M059J (cell line): ENCODE results near the gene PTMS. TPM values are rescaled to one million over a fixed set of nuclear protein-coding genes. Genes with fewer than 3 reads are reported as not detected.

Experiments used
- DNase-seq: peaks from one replicate; pipeline ENCODE4 v3.0.0-alpha.2; 2012; ENCODE audit warnings: low read depth
- total RNA-seq: library from RNA; depleted of rRNA; stranded (reverse); fragments of >200 nt; shearing (Covaris generic); gene quantifications from 2 replicates; pipeline ENCODE4 v1.2.3, GENCODE V29; 2014

Gene PTMS
- total RNA-seq, 1 experiment from 2014 or later = 216 TPM

- peak; percentile 39 for DNase-seq
These were observed 13.8 kb upstream of the PTMS start for GRCh38 chr12:6752167-6752920.

DNA sequence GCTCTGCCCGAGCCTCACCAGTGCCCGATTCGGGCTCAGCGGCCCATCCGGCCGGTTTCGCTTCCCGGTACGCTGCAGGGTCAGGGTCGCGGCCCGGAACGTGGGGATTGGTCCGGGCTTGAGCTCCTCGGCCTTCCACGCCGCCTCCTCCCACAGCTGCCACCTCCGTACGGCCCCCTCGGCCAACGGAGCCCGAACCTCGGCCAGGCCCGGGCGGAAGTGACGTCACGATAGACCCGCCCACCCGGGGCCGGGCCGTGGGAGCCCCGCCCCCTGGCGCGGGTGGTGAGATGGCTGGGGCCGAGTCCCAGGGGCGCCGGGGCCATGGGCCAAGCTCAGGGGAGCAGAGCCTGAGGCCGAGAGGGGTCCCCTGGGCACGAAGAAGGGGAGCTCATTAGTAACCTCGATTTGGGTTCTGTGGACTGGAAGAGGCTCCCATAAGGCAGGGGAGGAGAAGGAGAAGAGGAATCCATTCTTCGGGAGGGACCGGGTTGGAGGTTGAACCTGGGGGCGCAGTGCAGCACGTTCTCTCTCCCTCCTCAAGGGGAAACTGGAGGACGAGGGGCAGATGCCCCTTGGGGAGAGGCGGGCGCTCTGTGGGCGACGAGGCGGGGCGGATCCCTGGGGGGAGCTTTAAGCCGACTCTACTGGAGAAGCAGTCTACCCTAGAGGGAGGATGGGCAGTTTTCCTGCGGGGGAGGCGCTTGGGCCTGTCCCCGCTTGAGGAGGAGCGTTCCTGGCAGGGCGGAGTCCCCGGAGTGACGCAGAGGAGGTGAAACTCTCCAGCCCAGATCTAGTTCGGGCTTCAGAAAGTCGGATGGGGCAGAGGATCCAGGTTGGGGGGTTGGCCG lies 13.0 kb upstream of the PTMS start, which contains the start of gene MLF2:
Gene MLF2 (minus strand): TSS at position 221 of the 851 bp plus-strand sequence. CDS start 807 bp downstream, outside the sequence.
- peak; percentile 98 for DNase-seq

- DNase-seq = no peak
These were observed 12.3 kb upstream of the PTMS start for GRCh38 chr12:6753772-6754356.

- no peak for DNase-seq
These were observed 11.8 kb upstream of the PTMS start for GRCh38 chr12:6754411-6754810.

- DNase-seq = no peak
These were observed 9.0 kb upstream of the PTMS start for GRCh38 chr12:6757028-6757690.

DNA sequence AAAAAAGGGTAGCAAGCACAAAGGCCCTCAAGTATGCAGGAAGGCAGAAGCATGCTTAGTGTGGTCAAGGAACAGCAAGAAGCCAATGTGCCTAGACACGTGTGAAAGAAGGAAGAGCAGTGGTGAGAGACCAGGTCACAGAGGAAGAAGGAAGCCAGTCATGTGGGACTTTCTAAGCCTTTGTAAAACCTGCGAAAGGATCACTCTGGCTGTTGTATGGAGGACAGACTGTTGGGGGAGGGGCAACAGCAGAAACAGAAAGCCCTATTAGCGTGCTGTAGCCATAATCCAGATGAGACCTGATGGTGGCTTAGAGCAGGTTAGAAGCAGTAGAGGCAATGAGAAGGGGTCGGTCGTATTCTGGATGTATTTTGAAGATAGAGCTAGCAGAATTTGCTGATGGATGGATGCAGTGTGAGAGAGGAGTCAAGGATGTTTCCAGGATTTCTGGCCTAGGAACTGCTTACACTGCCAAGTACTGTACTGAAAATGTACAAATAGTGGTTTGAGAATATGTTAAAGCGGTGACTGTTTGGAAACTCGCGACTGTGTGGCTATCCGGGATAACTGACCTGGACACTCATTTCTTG lies 7.6 kb upstream of the PTMS start:
- no peak for DNase-seq

GRCh38 chr12:6759741-6760140 lies 6.4 kb upstream of the PTMS start:
- DNase-seq = no peak

- no peak for DNase-seq
These were observed 2.8 kb upstream of the PTMS start for GRCh38 chr12:6763380-6763779.

- peak; percentile 99 for DNase-seq
These were observed 1.9 kb upstream of the PTMS start for GRCh38 chr12:6764011-6764828.

- peak; percentile 33 for DNase-seq
These were observed 1.0 kb upstream of the PTMS start for GRCh38 chr12:6765048-6765633.

DNA sequence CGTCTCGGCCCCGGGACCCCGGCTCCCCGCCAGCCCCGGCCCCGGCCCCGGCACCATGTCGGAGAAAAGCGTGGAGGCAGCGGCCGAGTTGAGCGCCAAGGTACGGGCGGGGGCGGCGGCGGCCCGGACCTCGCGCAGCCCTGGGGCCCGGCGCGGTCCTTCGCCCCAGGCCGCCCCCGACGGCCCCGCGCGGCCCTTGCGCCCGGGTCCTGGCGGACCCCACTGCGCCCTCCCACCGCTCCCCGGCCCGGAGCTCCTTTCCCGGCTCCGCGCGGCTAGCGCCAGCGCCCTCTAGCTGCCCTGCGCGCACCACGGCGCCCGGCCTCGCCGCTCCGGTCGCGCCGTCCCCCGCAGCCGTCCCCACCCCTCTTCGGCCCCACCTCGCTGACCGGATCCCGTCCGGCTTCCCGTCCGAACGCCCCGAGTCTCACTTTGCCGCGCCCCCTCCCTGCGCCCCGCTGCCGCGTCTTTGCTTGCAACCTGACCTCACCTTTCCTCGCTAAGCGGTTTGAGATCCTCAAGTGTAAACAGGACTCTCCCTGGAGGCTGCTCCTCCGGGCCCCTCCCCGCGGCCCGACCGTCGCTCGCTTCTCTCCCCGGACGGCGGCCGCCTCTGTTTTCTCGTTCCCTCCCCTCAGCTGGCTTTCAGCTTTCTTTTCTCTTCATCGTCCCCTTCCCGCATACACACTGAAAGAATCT lies 637 bp downstream of the PTMS start:
- peak; percentile 71 for DNase-seq

GRCh38 chr12:6767353-6768319 lies 1.5 kb downstream of the PTMS start:
- DNase-seq = peak; percentile 13

- no peak for DNase-seq
These were observed 2.3 kb downstream of the PTMS start for GRCh38 chr12:6768437-6768914.

DNA sequence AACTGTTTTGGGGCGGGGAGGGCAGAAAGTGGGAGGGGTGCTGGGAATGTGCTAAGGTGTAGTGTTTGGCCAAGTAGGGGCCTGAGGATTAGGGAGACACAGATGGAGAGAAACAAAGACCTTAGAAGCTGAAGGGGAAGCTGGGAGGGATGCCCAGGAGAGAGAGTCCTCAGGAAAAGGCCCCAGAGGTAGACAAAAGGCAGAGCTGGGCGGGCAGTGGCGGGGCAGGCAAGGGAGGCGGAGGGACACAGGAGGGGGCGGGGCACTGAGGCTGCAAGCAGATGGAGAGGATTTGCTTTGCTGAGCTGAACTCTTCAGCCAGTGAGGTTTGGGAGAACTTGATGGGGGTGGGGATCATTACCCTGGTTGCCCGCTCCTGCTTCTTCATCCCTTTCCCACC lies 2.8 kb downstream of the PTMS start:
- DNase-seq = peak; percentile 24

DNA sequence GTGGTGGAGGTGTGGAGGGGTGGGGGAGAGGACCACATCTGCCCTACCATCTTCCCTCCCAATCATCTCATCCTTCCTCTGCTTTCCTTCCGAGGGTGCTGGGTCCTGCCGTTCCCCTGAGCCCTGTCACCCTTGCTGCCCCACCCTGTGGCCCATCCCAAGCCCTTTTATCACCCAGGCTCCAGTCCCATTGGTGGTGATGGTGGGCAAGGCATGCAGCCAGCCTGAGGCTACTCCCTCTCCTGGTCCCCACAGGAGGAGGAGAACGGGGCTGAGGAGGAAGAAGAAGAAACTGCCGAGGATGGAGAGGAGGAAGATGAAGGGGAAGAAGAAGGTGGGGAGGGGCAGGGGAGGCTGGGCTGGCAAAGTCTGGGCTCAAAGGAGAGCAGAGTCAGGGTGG lies 3.5 kb downstream of the PTMS start:
- no peak for DNase-seq

- no peak for DNase-seq
These were observed 3.9 kb downstream of the PTMS start for GRCh38 chr12:6770094-6770493.

DNA sequence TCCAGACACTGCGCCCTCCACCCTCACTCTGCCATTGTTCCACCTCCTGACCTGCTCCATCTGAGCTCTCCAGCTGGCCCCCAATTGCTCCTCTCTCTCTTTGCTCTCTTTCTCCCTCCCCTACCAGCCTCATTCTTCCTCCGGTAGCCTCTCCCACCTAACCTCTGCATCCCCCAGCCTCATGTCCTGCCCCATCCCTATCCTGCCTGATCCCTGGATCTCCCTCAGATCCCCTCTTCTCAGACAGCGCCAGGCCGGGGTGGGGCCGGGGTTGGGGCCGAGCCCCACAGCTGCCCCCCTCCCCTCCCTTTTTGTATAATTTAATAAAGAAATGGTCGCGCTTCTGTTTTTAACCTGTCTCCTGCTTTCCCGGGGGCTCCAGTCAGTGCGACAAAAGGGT lies 4.4 kb downstream of the PTMS start:
- no peak for DNase-seq

- DNase-seq = peak; percentile 41
These were observed 4.9 kb downstream of the PTMS start for GRCh38 chr12:6771091-6771495.
